Pancreas (tissue), 10 donors: ENCODE measurements around the gene MAPKAP1. TPM values are rescaled to one million over a fixed set of nuclear protein-coding genes. Genes with fewer than 3 reads are reported as not detected.
"Not testable (repeated sequence)": the region's sequence is repeated elsewhere in the genome, so short reads cannot be mapped to it uniquely, and the experiment has no call there.

Experiments
- ATAC-seq, 4 donors: fragments of 200-7000 bp; cut with Tn5 transposase; one replicate each; pipeline versions ENCODE4 v1.8.0 to v1.9.1; 2020; ENCODE audit warnings: mild to moderate bottlenecking in 4 of 4, moderate library complexity in 4 of 4
- DNase-seq, 6 donors: peaks; one replicate each; pipeline ENCODE4 v3.0.0-alpha.2; 2020
- FAIRE-seq: peaks from 2 replicates; lab custom pipeline; 2012; peaks lifted over from hg19 to GRCh38; lab: Jason Lieb, UNC
- H3K27ac ChIP-seq, 4 donors: fragments of 200-600 bp; sonication (generic); 1 replicate in 3 of 4; 2 replicates in 1 of 4; pipeline versions ENCODE4 v1.5.0 to v1.8.0; 2020
- H3K27me3 ChIP-seq, 4 donors: fragments of 200-600 bp; one replicate each; pipeline ENCODE4 v1.8.0; 2021
- H3K36me3 ChIP-seq, 3 donors: fragments of 200-600 bp; sonication (generic) in 1 of 3; one replicate each; pipeline versions ENCODE4 v1.5.0 to v1.8.0; 2020 to 2021
- H3K4me1 ChIP-seq, 3 donors: fragments of 200-600 bp; one replicate each; pipeline ENCODE4 v1.8.0; 2021
- H3K4me3 ChIP-seq, 4 donors: fragments of 200-600 bp; sonication (generic) in 2 of 4; one replicate each; pipeline versions ENCODE4 v1.5.0 to v1.8.0; 2020 to 2021
- H3K9me3 ChIP-seq, 4 donors: fragments of 200-600 bp; one replicate each; pipeline ENCODE4 v1.8.0; 2021
- CTCF ChIP-seq, 4 donors: fragments of 200-600 bp; sonication (generic) in 3 of 4; IDR thresholded peaks; one replicate each; pipeline versions ENCODE4 v1.5.0 to v1.8.0; 2021; ENCODE audit warnings: antibody characterized with exemption in 4 of 4
- WGBS, 2 donors: extraction: QIAGEN DNeasy Blood & Tissue Kit; methylation state at CpG; one replicate each; pipeline ENCODE4 v1.1.7; 2013; 5-methylcytosine and 5-hydroxymethylcytosine counted together
- intact Hi-C, 3 donors: fragments of 100-400 bp; cut with DNase I; formaldehyde crosslinking; loops; one replicate each; pipeline versions ENCODE4 v1.11.1 to v1.14.2; 2022
- polyA plus RNA-seq, 2 donors: library from polyadenylated mRNA; stranded (reverse); fragments of 200-250 nt; gene quantifications; one replicate each; pipeline ENCODE4 v1.2.3, GENCODE V29; 2013
- total RNA-seq, 6 donors: library from RNA; stranded (reverse); fragmentation: NEBNext Ultra II Directional in 4 of 6; extraction: Animal tissue kit (Norgen Biotek cat#: 25700) in 4 of 6; gene quantifications; one replicate each; pipeline versions ENCODE4 v1.2.1 to v1.2.4, GENCODE V29; 2021 to 2023
- donor health status: healthy with polysubstance abuse.
- donor health status: DM: no; HTN: no; CAD: no; lungs with moderate emphysema.
- donor health status: DM: no; HTN: no; CAD: no.
- donor health status: control.
- donor health status: control.
- donor health status: Bipolar disorder and iron deficiency.
- donor health status: DM: yes; HTN: yes; CAD: no.
- donor health status: DM: no; HTN: no; CAD: no.
- donor health status: DM: no; HTN: no; CAD: no.
- donor health status: DM: yes; HTN: yes; CAD: no.

Gene MAPKAP1
- total and polyA plus RNA-seq, 8 donors, result 18.7 to 42.0 (median 30.4) TPM

- Histone ChIP-seq H3K27me3 (no peaks in the 10 kb centered on the region), H3K9me3 (no peaks in the 10 kb centered on the region), H3K4me1 (no peaks in the 10 kb centered on the region), H3K4me3 (no peak overlapping the region), H3K36me3 (no peaks in the 10 kb centered on the region), H3K27ac (no peak overlapping the region)
- FAIRE-seq, result no peak
- no peak for ATAC-seq
- DNase-seq, result no peak
- intact Hi-C loops, result no loop called here
- no peak for TF ChIP-seq CTCF (IDR thresholded peaks at IDR 0.05)
- WGBS, 2 donors, result 89 to 94% methylated on average over 2 of the region's 2 CpGs
Measured at GRCh38 chr9:125574126-125574877, 132.7 kb downstream of the MAPKAP1 start.

DNA sequence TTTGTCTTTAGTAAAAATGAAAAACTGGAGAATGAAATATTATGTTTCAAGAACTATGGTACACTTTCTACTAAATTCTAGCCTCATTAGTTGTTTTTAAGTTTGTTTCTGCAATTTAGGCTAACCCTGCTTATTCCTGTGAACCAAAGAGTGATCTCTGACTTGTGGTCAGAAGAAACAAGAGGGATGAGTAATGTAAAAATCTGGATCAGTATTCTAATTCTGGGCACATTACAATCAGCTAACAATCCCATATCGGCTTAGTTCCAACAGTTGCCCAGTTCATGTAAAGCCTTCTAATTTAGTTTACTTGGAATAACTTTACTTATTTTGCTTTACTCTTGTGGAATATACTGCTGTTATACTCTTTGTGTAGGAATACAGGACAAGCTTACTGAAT is 134.5 kb downstream of the MAPKAP1 start:
- 95 to 100% methylated on average over 1 of the region's 1 CpG for WGBS, 2 donors
- FAIRE-seq, DNase-seq, H3K9me3 ChIP-seq, H3K27ac ChIP-seq, H3K36me3 ChIP-seq, H3K4me3 ChIP-seq, ATAC-seq, H3K27me3 ChIP-seq, H3K4me1 ChIP-seq, intact Hi-C loops: not testable (repeated sequence)

- ATAC-seq, intact Hi-C loops: not testable (repeated sequence)
Measured at GRCh38 chr9:125571824-125572223, 135.2 kb downstream of the MAPKAP1 start.

GRCh38 chr9:125570246-125570645 is 136.8 kb downstream of the MAPKAP1 start:
- no peak for DNase-seq
- Histone ChIP-seq H3K9me3 (no peaks in the 10 kb centered on the region), H3K4me3 (no peak overlapping the region), H3K36me3 (no peaks in the 10 kb centered on the region), H3K4me1 (no peaks in the 10 kb centered on the region), H3K27me3 (no peaks in the 10 kb centered on the region), H3K27ac (no peak overlapping the region)
- intact Hi-C loops, result no loop called here
- ATAC-seq, result no peak
- 95 to 100% methylated on average over 2 of the region's 2 CpGs for WGBS, 2 donors
- TF ChIP-seq CTCF (IDR thresholded peaks at IDR 0.05), result no peak
- FAIRE-seq, result no peak

More at GRCh38 chr9:125571824-125572223, 135.2 kb downstream of the MAPKAP1 start:
- not testable (repeated sequence) for H3K27me3 ChIP-seq, H3K4me3 ChIP-seq, H3K4me1 ChIP-seq, FAIRE-seq, H3K9me3 ChIP-seq, H3K36me3 ChIP-seq, DNase-seq, H3K27ac ChIP-seq
- WGBS, 2 donors, result 87 to 88% methylated on average over 3 of the region's 3 CpGs

- ATAC-seq, result no peak
- H3K27me3 ChIP-seq, result no peaks in the 10 kb centered on the region
- 76 to 79% methylated on average over 4 of the region's 4 CpGs for WGBS, 2 donors
- H3K4me1 ChIP-seq, result no peaks in the 10 kb centered on the region
- no peaks in the 10 kb centered on the region for H3K36me3 ChIP-seq
- no peak for DNase-seq
- no peak for FAIRE-seq
- intact Hi-C loops, result no loop called here
- TF ChIP-seq CTCF (IDR thresholded peaks at IDR 0.05), result no peak
- H3K27ac ChIP-seq, result no peak overlapping the region
- no peak overlapping the region for H3K4me3 ChIP-seq
- H3K9me3 ChIP-seq, result no peaks in the 10 kb centered on the region
Measured at GRCh38 chr9:125568621-125569020, 138.4 kb downstream of the MAPKAP1 start.

- ATAC-seq, H3K27me3 ChIP-seq, H3K27ac ChIP-seq, FAIRE-seq, intact Hi-C loops, H3K36me3 ChIP-seq, H3K4me3 ChIP-seq, DNase-seq, H3K9me3 ChIP-seq, H3K4me1 ChIP-seq: not testable (repeated sequence)
Measured at GRCh38 chr9:125566051-125566450, 141.0 kb downstream of the MAPKAP1 start.
